Stimulated activated CD8-positive, alpha-beta memory T cell treated with anti-CD3 and anti-CD28 coated beads, Interleukin-15, amount 100 ng/mL, for 1 hour (primary cell): ENCODE measurements around the gene ZBTB42.
"Not testable (repeated sequence)": the region's sequence is repeated elsewhere in the genome, so short reads cannot be mapped to it uniquely, and the experiment has no call there.

Source experiments
- DNase-seq: peaks from one replicate; pipeline ENCODE4 v3.0.0-alpha.2; 2020; ENCODE audit warnings: low read depth

The ZBTB42 gene

GRCh38 chr14:104810316-104810715 lies 9.4 kb downstream of the ZBTB42 start:
- no peak for DNase-seq

GRCh38 chr14:104813286-104813685 lies 12.4 kb downstream of the ZBTB42 start:
- DNase-seq = no peak

DNA sequence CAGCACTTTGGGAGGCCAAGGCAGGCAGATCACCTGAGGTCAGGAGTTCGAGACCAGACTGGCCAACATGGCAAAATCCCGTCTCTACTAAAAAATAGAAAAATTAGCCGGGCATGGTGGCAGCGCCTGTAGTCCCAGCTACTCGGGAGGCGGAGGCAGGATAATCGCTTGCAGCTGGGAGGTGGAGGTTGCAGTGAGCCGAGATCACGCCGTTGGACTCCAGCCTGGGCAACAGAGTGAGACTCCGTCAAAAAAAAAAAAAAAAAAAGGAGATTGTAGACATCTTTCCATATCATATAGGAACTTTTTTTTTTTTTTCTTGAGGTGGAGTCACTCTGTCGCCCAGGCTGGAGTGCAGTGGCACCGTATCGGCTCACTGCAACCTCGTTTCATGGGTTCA lies 13.8 kb downstream of the ZBTB42 start:
- DNase-seq = not testable (repeated sequence)

- DNase-seq = no peak
Measured at GRCh38 chr14:104816616-104816884, 15.6 kb downstream of the ZBTB42 start.

DNA sequence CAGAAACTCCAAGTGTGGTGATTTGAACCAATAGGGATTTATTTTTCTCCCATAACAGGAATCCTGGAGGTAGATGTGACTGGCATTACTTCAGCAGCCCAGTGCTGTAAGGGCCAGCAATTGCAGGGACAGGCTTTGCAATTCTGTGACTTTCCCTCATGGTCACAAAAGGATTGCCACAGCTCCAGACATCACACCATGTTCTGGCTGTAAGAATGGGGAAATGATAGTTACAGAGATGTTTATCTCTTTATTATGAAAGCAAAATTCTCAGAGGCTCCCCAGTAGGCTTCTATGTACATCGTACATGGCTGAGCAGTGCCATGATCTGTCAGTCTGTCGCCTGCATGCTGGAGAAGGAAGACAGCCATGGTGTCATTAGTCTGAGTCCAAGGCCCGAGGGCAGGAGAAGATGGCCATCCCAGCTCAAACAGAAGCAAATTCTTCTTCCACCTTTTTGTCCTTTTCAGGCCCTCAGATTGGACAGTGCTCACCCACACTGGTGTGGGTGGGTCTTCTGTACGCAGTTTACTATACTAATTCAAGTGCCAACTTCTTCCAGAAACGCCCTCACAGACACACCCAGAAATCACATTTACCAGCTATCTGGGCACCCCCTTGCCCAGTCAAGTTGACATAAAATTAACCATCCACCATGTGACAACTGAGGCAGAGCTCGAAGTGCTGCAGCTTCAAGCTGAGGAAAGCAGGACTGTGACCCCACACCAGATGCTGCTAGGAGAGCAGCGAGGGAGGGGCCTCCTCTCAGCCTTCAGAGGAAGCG lies 17.2 kb downstream of the ZBTB42 start:
- DNase-seq = no peak

- no peak for DNase-seq
Measured at GRCh38 chr14:104818714-104819161, 17.8 kb downstream of the ZBTB42 start.

GRCh38 chr14:104819361-104819781 lies 18.5 kb downstream of the ZBTB42 start:
- DNase-seq = no peak

DNA sequence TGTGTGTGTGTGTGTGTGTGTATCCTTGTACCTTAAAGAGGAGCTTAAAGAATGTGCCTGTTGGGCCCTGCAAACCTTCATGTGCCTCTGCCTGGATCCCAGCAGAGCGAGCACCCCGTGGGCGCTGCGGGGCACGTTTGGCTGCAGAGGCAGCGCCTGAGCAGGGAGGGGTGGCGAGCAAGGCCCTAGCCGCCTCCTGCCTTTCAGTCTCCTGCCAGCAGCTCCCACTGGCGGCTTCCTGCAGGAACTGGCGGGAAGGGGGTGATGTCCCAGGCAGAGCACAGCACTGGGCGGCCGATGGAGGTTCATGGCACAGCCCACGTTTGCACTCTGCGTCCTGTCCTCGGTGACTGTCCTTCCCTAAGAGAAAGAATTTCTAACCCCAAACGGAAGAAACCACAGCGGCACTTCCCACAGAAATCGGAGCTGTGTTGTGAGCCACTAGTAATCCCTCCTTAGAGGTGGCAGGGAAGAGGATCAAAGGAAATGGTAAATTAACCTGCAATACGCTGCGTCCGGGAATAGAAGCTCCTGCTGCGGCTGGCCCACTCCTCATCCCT lies 19.8 kb downstream of the ZBTB42 start:
- DNase-seq = no peak

GRCh38 chr14:104821229-104821945 lies 20.5 kb downstream of the ZBTB42 start:
- DNase-seq = no peak

DNA sequence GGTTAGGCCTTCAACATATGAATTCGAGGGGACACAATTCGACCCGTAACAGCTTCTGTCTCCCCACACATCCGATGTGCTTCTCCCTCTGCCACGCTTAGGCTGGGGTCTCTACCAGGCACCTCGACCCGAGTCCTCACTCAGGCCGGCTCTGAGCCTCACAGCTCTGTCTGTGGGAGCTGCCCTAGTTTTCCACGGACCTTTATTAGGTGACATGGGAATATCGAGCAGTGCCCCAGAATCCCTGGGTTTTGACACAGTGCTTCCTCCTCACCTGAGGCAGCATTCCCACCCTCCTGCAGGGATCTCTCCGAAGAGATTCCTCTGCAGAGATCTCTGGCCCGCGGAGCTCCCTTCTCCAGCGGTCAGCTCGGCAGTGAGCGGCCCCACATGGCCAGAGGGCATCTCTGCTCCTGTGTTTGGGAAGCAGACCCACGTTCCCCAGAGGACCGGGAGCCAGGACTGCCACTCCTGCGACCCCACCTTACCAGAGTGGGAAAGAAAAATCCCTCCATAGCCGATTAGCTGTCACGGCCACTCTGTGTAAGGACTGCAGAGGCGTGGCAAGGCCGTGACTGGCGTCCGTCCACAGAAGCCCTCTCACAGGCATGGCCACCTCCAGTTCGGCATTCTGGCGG lies 21.2 kb downstream of the ZBTB42 start:
- DNase-seq = no peak

DNA sequence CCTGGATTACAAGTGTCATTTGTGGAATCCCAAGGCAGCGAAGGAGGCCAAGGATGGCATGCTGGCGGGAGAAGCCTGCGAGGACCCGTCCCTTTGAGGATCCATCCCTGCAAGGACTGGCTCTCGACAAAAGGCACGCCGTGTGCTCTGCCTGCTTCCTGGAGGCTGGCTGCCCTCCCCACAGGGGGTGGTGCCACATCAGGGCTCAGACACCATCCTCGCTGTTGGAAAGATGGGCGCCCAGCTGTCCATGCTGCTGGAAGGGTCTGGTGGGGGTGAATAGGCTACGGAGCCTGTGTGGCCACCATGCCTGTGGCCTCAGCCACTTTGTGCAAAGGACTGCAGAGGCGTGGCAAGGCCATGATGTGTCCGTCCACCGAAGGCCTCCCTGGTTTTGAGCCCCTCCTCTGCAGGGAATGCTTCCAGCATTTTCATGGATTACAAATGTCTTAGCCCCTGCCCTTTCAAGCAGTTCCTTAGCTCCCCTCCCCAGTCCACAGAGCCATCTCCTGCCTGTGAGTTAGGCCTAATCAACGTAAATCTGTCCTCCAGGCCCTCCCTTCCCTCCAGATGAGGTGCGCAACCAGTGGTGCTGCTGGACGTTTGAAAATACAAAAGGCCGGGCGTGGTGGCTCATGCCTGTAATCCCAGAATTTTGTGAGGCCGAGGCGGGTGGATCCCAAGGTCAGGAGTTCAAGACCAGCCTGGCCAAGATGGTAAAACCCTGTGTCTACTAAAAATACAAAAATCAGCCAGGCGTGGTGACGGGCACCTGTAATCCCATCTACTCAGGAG lies 22.1 kb downstream of the ZBTB42 start:
- no peak for DNase-seq

GRCh38 chr14:104824353-104824997 lies 23.6 kb downstream of the ZBTB42 start:
- DNase-seq = no peak

GRCh38 chr14:104826189-104826860 lies 25.4 kb downstream of the ZBTB42 start:
- DNase-seq = peak; percentile 87

DNA sequence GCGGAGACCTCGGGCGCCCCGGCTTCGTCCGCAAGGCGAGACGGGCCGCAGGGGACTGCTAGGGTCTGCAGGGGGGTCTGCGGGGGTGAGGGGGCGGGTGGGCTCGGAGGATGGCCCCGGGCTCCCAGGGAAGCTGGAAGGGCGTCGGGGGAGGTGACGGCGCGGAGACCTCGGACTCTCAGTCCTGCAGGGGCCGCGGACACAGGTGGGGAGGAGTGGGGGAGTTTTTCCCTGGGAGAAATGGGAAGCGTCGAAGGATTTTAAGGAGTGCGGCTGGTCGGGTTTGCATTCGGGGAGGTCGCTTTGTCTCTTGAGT lies 25.9 kb downstream of the ZBTB42 start:
- DNase-seq = no peak

- DNase-seq = no peak
Measured at GRCh38 chr14:104827177-104828055, 26.5 kb downstream of the ZBTB42 start.

GRCh38 chr14:104830781-104831180 lies 29.9 kb downstream of the ZBTB42 start:
- DNase-seq = no peak

DNA sequence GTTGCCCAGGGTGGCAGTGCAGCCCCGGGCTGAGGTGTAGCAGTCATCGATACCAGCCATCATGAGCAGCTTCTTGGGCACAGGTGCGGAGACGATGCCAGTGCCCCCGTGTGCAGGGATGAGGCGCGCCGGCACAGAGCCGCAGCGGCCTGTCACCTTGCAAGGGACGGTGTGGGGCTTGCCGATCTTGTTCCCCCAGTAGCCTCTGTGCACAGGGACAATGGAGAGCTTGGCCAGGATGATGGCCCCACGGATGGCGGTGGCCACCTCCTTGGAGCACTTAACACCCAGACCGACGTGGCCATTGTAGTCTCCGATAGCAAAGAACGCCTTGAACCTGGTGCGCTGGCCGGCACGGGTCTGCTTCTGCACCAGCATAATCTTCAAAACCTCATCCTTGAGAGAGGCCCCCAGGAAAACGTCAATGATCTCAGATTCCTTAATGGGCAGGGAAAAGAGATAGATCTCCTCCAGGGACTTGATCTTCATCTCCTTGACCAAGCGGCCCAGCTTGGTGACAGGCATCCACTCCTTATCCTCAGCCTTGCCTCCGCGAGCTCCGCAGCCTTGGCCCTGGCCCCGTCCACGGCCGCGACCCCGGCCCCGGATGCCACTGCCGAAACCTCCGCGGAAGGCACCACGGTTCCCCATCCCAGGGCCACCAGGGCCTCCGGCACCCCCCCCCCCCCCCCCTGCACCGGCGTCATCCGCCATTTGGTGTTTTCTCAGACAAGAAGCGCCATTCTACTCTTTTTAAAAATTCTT lies 35.5 kb downstream of the ZBTB42 start:
- not testable (repeated sequence) for DNase-seq

GRCh38 chr14:104841730-104842129 lies 40.8 kb downstream of the ZBTB42 start:
- no peak for DNase-seq

GRCh38 chr14:104843006-104843405 lies 42.1 kb downstream of the ZBTB42 start:
- no peak for DNase-seq
